GM23338 (cell line): Measurements from ENCODE around the gene BICDL2. TPM values are rescaled to one million over a fixed set of nuclear protein-coding genes. Genes with fewer than 3 reads are reported as not detected.

Experiments
- ATAC-seq: fragments of 200-7000 bp; cut with Tn5 transposase; 3 replicates; pipeline ENCODE4 v1.9.1; 2020
- DNase-seq: peaks from one replicate; pipeline ENCODE4 v3.0.0-alpha.2; 2015; ENCODE audit warnings: low spot score
- H2AFZ ChIP-seq: fragments of 200-600 bp; sonication (generic); 2 replicates; pipeline ENCODE4 v1.8.0; 2016; ENCODE audit warnings: antibody characterized with exemption, mild to moderate bottlenecking, moderate library complexity
- H3F3A ChIP-seq: fragments of 200-600 bp; sonication (generic); replicated peaks from 2 replicates; pipeline ENCODE4 v1.8.0; 2017; ENCODE audit warnings: antibody characterized with exemption, mixed run types, low read depth
- H3K27ac ChIP-seq: fragments of 200-600 bp; sonication (generic); 2 replicates; pipeline ENCODE4 v1.6.1; 2016; ENCODE audit warnings: low read depth
- H3K27me3 ChIP-seq: fragments of 200-600 bp; sonication (generic); 2 replicates; pipeline ENCODE4 v1.8.0; 2016; ENCODE audit warnings: mild to moderate bottlenecking, mixed run types, moderate library complexity; ENCODE audit not compliant: insufficient read depth
- H3K36me3 ChIP-seq: fragments of 200-600 bp; sonication (generic); 2 replicates; pipeline ENCODE4 v1.8.0; 2016; ENCODE audit warnings: mild to moderate bottlenecking; ENCODE audit not compliant: insufficient read depth
- H3K4me1 ChIP-seq: fragments of 200-600 bp; sonication (generic); 2 replicates; pipeline ENCODE4 v1.8.0; 2016; ENCODE audit warnings: mild to moderate bottlenecking, moderate library complexity; ENCODE audit not compliant: insufficient read depth
- H3K4me2 ChIP-seq: fragments of 200-600 bp; sonication (generic); 2 replicates; pipeline ENCODE4 v1.7.1; 2017; ENCODE audit warnings: mixed run types
- H3K4me3 ChIP-seq: fragments of 200-600 bp; sonication (generic); 2 replicates; pipeline ENCODE4 v1.6.1; 2016; ENCODE audit warnings: mixed run types
- H3K79me2 ChIP-seq: fragments of 200-600 bp; sonication (generic); replicated peaks from 2 replicates; pipeline ENCODE4 v1.8.0; 2017; ENCODE audit warnings: mild to moderate bottlenecking; ENCODE audit not compliant: insufficient read depth
- H3K9me2 ChIP-seq: fragments of 200-600 bp; sonication (generic); 2 replicates; pipeline ENCODE4 v1.8.0; 2017; ENCODE audit not compliant: insufficient read depth
- H4K20me1 ChIP-seq: fragments of 200-600 bp; sonication (generic); replicated peaks from 2 replicates; pipeline ENCODE4 v1.8.0; 2017; ENCODE audit warnings: mild to moderate bottlenecking; ENCODE audit not compliant: insufficient read depth
- H3K27ac Mint-ChIP-seq: 2 replicates; pipeline ENCODE4 v1.8.0; 2020; ENCODE audit warnings: inconsistent platforms, mild to moderate bottlenecking, moderate library complexity, mixed read lengths
- H3K27me3 Mint-ChIP-seq: 3 replicates; pipeline ENCODE4 v1.8.0; 2022; ENCODE audit warnings: low read depth, mild to moderate bottlenecking, moderate library complexity, mixed read lengths, inconsistent platforms; ENCODE audit not compliant: insufficient read depth, poor library complexity
- H3K36me3 Mint-ChIP-seq: 3 replicates; pipeline ENCODE4 v1.8.0; 2021; ENCODE audit warnings: low read depth, mild to moderate bottlenecking, inconsistent platforms, moderate library complexity, mixed read lengths
- H3K4me1 Mint-ChIP-seq: 3 replicates; pipeline ENCODE4 v1.8.0; 2020; ENCODE audit warnings: mild to moderate bottlenecking, inconsistent platforms, mixed read lengths
- H3K4me3 Mint-ChIP-seq: 3 replicates; pipeline ENCODE4 v1.8.0; 2021; ENCODE audit warnings: moderate library complexity, mild to moderate bottlenecking, inconsistent platforms, mixed read lengths
- H3K9me3 Mint-ChIP-seq: 3 replicates; pipeline ENCODE4 v1.8.0; 2020; ENCODE audit warnings: moderate library complexity, mild to moderate bottlenecking, inconsistent platforms, mixed read lengths
- CTCF ChIP-seq, 2 experiments: fragments of 200-600 bp in 1 of 2; sonication (generic) in 1 of 2; conservative IDR thresholded peaks; 2 replicates each; pipeline versions ENCODE4 v1.5.1 to v1.6.1; 2016 to 2017; ENCODE audit warnings: antibody characterized with exemption in 2 of 2, low read depth in 2 of 2, mild to moderate bottlenecking in 2 of 2, moderate library complexity in 1 of 2
- EZH2 ChIP-seq: fragments of 200-600 bp; sonication (generic); IDR thresholded peaks from one replicate; pipeline ENCODE4 v1.8.0; 2017; ENCODE audit warnings: antibody characterized with exemption, mild to moderate bottlenecking, low read depth; ENCODE audit not compliant: unreplicated experiment
- EZH2phosphoT487 ChIP-seq: fragments of 200-600 bp; sonication (generic); IDR thresholded peaks from one replicate; pipeline ENCODE4 v1.8.1; 2018; ENCODE audit warnings: antibody characterized with exemption; ENCODE audit not compliant: unreplicated experiment
- NANOG ChIP-seq: IDR thresholded peaks from 2 replicates; pipeline ENCODE4 v1.6.1; 2016; ENCODE audit warnings: antibody characterized with exemption, borderline replicate concordance
- POLR2AphosphoS5 ChIP-seq: IDR thresholded peaks from 2 replicates; pipeline ENCODE4 v1.6.1; 2016; ENCODE audit warnings: antibody characterized with exemption, low read depth
- polyA plus RNA-seq: library from polyadenylated mRNA; unstranded; fragments of >200 nt; fragmentation: Nextera tagmentation; extraction: Ambion mirVana; gene quantifications from 2 replicates; pipeline ENCODE4 v1.2.1, GENCODE V29; 2016
- total RNA-seq: library from RNA; depleted of rRNA; stranded (reverse); fragments of >200 nt; shearing (Covaris generic); gene quantifications from 2 replicates; pipeline ENCODE4 v1.2.3, GENCODE V29; 2014
- TF ChIP-seq, protein P1 (sequence below): IDR thresholded peaks from one replicate; pipeline ENCODE4 v1.6.1; 2018; ENCODE audit warnings: antibody characterized with exemption; ENCODE audit not compliant: unreplicated experiment

Gene BICDL2
- total and polyA plus RNA-seq, 2 experiments from 2014 or later: 12.7 to 18.4 TPM

DNA sequence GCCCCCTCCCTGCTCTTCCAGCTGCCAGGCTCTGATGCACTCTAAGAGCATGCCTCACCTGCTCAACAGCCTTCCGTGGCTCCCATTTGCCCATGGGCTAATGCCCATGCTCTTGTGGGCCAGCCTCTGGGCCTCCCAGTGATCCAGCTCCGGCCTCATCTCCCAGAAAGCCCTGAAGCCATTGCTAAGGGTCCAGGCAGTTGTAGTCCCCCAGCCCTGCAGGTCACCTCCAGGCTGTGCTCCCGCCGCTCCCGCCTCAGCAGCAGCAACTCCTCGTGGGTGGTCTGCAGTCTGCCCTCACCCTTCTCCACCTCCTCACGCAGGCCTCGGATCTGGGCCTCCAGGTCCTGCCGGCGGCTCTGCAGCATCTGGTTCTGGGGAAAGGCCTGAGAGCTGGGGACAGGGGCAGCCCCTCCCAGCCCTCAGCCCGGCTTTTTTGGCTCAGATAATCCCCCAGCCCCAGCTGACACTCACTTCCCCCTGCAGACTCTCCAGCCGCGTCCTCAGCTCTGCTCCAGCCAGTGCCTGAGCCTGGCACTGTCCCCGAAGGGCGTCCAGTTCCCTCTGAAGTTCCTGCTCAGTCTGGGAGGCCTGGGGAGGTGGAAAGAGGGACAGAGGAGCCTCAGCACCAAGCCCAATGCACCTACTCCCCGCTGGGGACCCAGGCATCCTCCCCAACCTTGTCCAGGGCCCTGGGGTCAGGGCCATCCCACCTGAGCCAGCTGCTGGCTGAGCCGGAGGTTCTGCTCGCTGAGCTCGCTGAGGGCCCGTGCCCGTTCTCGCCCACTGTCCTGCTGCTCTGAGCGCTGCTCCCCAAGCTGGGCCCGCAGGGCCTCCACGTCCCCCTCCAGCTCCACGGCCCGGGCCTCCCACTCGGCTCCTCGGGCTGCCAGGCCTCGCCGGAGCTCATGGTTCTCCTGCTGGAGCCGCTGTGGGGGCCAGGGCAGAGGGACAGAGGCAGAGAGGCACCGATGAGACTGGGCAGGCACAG lies 6.2 kb downstream of the BICDL2 start (continued):
- TF ChIP-seq, protein P1, sequence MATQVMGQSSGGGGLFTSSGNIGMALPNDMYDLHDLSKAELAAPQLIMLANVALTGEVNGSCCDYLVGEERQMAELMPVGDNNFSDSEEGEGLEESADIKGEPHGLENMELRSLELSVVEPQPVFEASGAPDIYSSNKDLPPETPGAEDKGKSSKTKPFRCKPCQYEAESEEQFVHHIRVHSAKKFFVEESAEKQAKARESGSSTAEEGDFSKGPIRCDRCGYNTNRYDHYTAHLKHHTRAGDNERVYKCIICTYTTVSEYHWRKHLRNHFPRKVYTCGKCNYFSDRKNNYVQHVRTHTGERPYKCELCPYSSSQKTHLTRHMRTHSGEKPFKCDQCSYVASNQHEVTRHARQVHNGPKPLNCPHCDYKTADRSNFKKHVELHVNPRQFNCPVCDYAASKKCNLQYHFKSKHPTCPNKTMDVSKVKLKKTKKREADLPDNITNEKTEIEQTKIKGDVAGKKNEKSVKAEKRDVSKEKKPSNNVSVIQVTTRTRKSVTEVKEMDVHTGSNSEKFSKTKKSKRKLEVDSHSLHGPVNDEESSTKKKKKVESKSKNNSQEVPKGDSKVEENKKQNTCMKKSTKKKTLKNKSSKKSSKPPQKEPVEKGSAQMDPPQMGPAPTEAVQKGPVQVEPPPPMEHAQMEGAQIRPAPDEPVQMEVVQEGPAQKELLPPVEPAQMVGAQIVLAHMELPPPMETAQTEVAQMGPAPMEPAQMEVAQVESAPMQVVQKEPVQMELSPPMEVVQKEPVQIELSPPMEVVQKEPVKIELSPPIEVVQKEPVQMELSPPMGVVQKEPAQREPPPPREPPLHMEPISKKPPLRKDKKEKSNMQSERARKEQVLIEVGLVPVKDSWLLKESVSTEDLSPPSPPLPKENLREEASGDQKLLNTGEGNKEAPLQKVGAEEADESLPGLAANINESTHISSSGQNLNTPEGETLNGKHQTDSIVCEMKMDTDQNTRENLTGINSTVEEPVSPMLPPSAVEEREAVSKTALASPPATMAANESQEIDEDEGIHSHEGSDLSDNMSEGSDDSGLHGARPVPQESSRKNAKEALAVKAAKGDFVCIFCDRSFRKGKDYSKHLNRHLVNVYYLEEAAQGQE: no peak
- TF ChIP-seq EZH2: no peak
- TF ChIP-seq CTCF (conservative IDR thresholded peaks at IDR 0.05; ENCODE audit: low read depth in 2 of 2): no peak

GRCh38 chr16:3029491-3030221 lies 7.1 kb downstream of the BICDL2 start:
- no peaks in the 10 kb centered on the region for H3K9me2 ChIP-seq
- no peaks in the 10 kb centered on the region; the same call in 1 of the 3 replicates for H3K9me3 Mint-ChIP-seq
- H3K79me2 ChIP-seq: no peaks in the 10 kb centered on the region; the same call in 1 of the 2 replicates
- H3K4me1 ChIP-seq: peaks cover 27% of the 10 kb centered on the region
- H4K20me1 ChIP-seq: peaks cover 17% of the 10 kb centered on the region
- peaks cover 28% of the 10 kb centered on the region for H3K27me3 Mint-ChIP-seq
- peaks cover 28% of the 10 kb centered on the region for H3K4me1 Mint-ChIP-seq
- H3K36me3 Mint-ChIP-seq: peaks cover 48% of the 10 kb centered on the region
- no peak overlapping the region for H3K27ac ChIP-seq
- H3K4me3 ChIP-seq: peak overlapping the region; percentile 17; the same call in 1 of the 2 replicates
- peak overlapping the region; percentile 25; the same call in 1 of the 3 replicates for H3K4me3 Mint-ChIP-seq
- DNase-seq (peak; percentile 56), ATAC-seq (peak; percentile 2; the same call in 2 of the 3 replicates)
- peaks cover 45% of the 10 kb centered on the region for H3F3A ChIP-seq
- H3K36me3 ChIP-seq: no peaks in the 10 kb centered on the region
- H3K27ac Mint-ChIP-seq: no peak overlapping the region
- TF ChIP-seq POLR2AphosphoS5 (0 out of 2 replicates have a peak, but pooled peaks have one; percentile 33), NANOG (no peak), EZH2 (no peak), EZH2phosphoT487 (no peak)
- 0 out of 2 replicates have a peak overlapping the region, but pooled peaks have one; percentile 48 for H3K4me2 ChIP-seq
- no peak overlapping the region for H2AFZ ChIP-seq
- peaks cover 16% of the 10 kb centered on the region for H3K27me3 ChIP-seq
